CD4-positive, alpha-beta T cell treated with Interleukin-12 subunit alpha and Interleukin-12 subunit beta, for 1 hour (primary cell): ENCODE results near the gene COA6.

ENCODE experiments used
- DNase-seq: peaks from one replicate; pipeline ENCODE4 v3.0.0-alpha.2; 2020

COA6 gene

DNA sequence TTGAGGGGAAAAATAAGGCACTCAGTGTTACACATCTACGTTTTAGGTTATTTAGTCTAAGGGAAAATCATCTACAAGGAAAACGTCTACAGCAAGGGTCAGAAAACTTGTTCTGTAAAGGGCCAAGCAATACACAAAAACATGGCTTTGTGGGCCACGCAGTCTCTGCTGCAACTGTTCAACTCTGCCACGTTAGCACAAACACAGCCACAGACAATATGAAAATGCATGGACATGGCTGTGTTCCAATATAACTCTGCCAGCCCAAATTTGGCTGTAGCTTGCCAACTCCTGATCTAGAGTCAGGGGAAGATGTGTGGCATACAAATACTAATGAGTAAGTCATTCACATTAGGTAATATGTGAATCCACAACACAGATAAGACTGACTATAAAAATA, 40.7 kb downstream of the COA6 start:
- DNase-seq, result no peak

- DNase-seq, result no peak
Measured at GRCh38 chr1:234427950-234428646, 54.8 kb downstream of the COA6 start.

DNA sequence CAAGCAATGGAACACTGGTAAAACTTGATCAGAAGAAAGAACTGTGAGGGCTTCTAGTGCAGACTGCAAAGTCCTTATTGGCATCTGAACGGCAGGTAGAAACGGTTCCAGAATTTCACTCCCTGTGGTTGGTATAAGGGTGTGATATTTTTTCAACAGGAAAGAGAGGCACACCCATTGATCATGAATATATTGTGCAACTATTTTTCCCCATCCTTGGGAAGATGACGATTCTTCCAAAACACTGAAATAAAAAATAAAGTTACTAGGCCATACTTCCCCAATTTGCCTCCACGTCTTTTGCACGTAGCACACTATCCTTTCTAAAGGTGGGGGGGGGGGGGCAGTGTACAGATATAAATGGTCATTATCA, 56.2 kb downstream of the COA6 start:
- DNase-seq, result no peak

DNA sequence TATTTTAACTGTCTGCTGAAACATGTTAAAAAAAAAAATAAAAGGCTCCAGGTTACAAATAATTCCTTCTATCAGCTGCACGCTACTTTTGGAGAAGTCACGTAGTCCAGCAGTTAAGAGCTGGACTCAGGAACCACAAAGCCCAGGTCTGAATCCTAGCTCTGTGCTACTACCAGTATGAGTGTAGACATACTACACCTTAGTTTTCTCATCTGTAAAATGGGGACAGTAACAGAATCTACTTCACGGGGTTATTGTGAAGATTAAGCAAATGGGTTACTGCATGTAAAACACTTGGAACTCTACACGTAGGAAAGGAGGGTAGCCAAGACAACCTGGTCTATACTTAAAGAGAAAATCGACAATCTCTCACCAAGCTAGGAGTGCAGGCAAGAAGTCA, 57.4 kb downstream of the COA6 start:
- DNase-seq, result no peak

- no peak for DNase-seq
Measured at GRCh38 chr1:234431255-234431654, 58.0 kb downstream of the COA6 start.

GRCh38 chr1:234433563-234434285, 60.5 kb downstream of the COA6 start:
- DNase-seq, result no peak
